Measurements from ENCODE around the gene NECAB3.

Gene NECAB3

GRCh38 chr20:33684533-33685327 is 10.5 kb upstream of the NECAB3 start:
- peak overlapping the region; percentile 75 for H3K4me3 ChIP-seq (replicated peaks; ENCODE audit: insufficient read depth, low read length)
- peak overlapping the region; percentile 62 for H3K27ac ChIP-seq (replicated peaks)
- H3K27me3 ChIP-seq (ENCODE audit: insufficient read depth, poor library complexity, severe bottlenecking): no peaks in the 10 kb centered on the region
- TF ChIP-seq POLR2AphosphoS5 (IDR thresholded peaks at IDR 0.05; ENCODE audit: low read depth) (0 out of 2 replicates have a peak, but pooled peaks have one; percentile 18), REST (IDR thresholded peaks at IDR 0.05; ENCODE audit: insufficient replicate concordance, low read depth) (no peak)
- DNase-seq (ENCODE audit: low read depth in 1 of 2, low spot score in 1 of 2): no peak

DNA sequence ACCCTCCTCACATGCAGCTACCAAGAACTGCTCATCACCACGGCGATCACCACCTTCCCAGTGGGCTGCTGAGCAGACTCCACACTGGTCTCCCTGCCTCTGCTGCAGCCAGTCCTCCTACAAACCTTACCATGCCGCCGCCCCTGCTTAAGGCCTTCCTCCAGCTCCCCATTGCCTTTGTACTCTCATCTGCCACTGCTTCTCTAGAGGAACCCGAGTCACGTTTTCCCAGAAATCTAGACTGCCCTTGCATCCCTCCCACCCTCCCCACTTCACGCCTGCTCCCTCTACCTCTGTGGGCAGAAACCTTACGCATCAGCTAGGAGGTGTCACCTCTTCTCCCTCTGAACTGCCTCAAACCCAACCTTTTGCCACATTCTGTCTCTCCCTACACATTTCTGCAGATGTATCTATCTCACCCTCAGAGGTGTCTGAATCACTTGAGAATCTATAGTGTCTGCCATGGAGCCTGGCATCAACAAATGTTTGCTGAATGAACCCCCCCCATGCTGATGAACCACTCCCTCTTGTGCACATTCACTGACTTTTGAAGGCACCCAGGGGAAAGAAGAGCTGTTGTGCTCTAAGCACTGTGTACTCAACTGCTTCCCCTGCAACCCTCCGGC is 7.6 kb upstream of the NECAB3 start:
- DNase-seq (ENCODE audit: low read depth in 1 of 2, low spot score in 1 of 2): no peak
- TF ChIP-seq GABPA (IDR thresholded peaks at IDR 0.05; ENCODE audit: low read depth) (no peak), REST (IDR thresholded peaks at IDR 0.05; ENCODE audit: insufficient replicate concordance, low read depth) (no peak)
- Histone ChIP-seq H3K27me3 (ENCODE audit: insufficient read depth, poor library complexity, severe bottlenecking) (no peaks in the 10 kb centered on the region), H3K4me3 (replicated peaks; ENCODE audit: insufficient read depth, low read length) (no peak overlapping the region), H3K27ac (replicated peaks) (no peak overlapping the region)

- DNase-seq (ENCODE audit: low read depth in 1 of 2, low spot score in 1 of 2): no peak
- Histone ChIP-seq H3K4me3 (replicated peaks; ENCODE audit: insufficient read depth, low read length) (no peak overlapping the region), H3K27me3 (ENCODE audit: insufficient read depth, poor library complexity, severe bottlenecking) (no peaks in the 10 kb centered on the region), H3K27ac (replicated peaks) (no peak overlapping the region)
- no peak for TF ChIP-seq SPI1 (IDR thresholded peaks at IDR 0.05; ENCODE audit: borderline replicate concordance, low read depth)
- TF ChIP-seq POLR2AphosphoS5 (IDR thresholded peaks at IDR 0.05; ENCODE audit: low read depth): no peak
- TF ChIP-seq REST (IDR thresholded peaks at IDR 0.05; ENCODE audit: insufficient replicate concordance, low read depth): no peak
- TF ChIP-seq, protein P1, sequence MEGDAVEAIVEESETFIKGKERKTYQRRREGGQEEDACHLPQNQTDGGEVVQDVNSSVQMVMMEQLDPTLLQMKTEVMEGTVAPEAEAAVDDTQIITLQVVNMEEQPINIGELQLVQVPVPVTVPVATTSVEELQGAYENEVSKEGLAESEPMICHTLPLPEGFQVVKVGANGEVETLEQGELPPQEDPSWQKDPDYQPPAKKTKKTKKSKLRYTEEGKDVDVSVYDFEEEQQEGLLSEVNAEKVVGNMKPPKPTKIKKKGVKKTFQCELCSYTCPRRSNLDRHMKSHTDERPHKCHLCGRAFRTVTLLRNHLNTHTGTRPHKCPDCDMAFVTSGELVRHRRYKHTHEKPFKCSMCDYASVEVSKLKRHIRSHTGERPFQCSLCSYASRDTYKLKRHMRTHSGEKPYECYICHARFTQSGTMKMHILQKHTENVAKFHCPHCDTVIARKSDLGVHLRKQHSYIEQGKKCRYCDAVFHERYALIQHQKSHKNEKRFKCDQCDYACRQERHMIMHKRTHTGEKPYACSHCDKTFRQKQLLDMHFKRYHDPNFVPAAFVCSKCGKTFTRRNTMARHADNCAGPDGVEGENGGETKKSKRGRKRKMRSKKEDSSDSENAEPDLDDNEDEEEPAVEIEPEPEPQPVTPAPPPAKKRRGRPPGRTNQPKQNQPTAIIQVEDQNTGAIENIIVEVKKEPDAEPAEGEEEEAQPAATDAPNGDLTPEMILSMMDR (IDR thresholded peaks at IDR 0.05; ENCODE audit: insufficient read depth, low read length): no peak
- no peak for TF ChIP-seq GABPA (IDR thresholded peaks at IDR 0.05; ENCODE audit: low read depth)
Measured at GRCh38 chr20:33681288-33681687, 7.1 kb upstream of the NECAB3 start.

GRCh38 chr20:33680686-33681085 is 6.5 kb upstream of the NECAB3 start:
- no peak for DNase-seq (ENCODE audit: low read depth in 1 of 2, low spot score in 1 of 2)
- Histone ChIP-seq H3K4me3 (replicated peaks; ENCODE audit: insufficient read depth, low read length) (no peak overlapping the region), H3K27me3 (ENCODE audit: insufficient read depth, poor library complexity, severe bottlenecking) (no peaks in the 10 kb centered on the region), H3K27ac (replicated peaks) (no peak overlapping the region)
- no peak for TF ChIP-seq REST (IDR thresholded peaks at IDR 0.05; ENCODE audit: insufficient replicate concordance, low read depth)
- TF ChIP-seq SPI1 (IDR thresholded peaks at IDR 0.05; ENCODE audit: borderline replicate concordance, low read depth): no peak
- TF ChIP-seq POLR2AphosphoS5 (IDR thresholded peaks at IDR 0.05; ENCODE audit: low read depth): no peak
- TF ChIP-seq, protein P1 (IDR thresholded peaks at IDR 0.05; ENCODE audit: insufficient read depth, low read length): no peak
- no peak for TF ChIP-seq GABPA (IDR thresholded peaks at IDR 0.05; ENCODE audit: low read depth)

Measured in HL-60 (cell line).